GM12878 (cell line): ENCODE results near the gene TMPRSS6. TPM values are rescaled to one million over a fixed set of nuclear protein-coding genes. Genes with fewer than 3 reads are reported as not detected.

Experiments
- CBX5 ChIP-seq: sonication (generic); IDR thresholded peaks from 2 replicates; pipeline ENCODE4 v1.6.1; 2016; ENCODE audit warnings: low read depth, moderate library complexity, mild to moderate bottlenecking, inconsistent platforms
- CHD4 ChIP-seq: fragments of 200-600 bp; sonication (generic); IDR thresholded peaks from 2 replicates; pipeline ENCODE4 v1.6.1; 2016; ENCODE audit warnings: mild to moderate bottlenecking
- CTCF ChIP-seq, 3 experiments: IDR thresholded peaks in 2 of 3; conservative IDR thresholded peaks in 1 of 3; 2 replicates each; pipeline ENCODE4 v1.5.1; 2011; ENCODE audit warnings: low read depth in 3 of 3, low read length in 3 of 3, mild to moderate bottlenecking in 3 of 3, control low read depth in 2 of 3, moderate library complexity in 2 of 3, inconsistent platforms in 1 of 3, mixed read lengths in 1 of 3; ENCODE audit not compliant: control insufficient read depth in 2 of 3, insufficient read depth in 1 of 3; ENCODE audit errors: extremely low read depth in 1 of 3
- EGR1 ChIP-seq, 2 experiments: IDR thresholded peaks; 1 replicate in 1 of 2; 2 replicates in 1 of 2; pipeline ENCODE4 v1.6.1; 2011 to 2012; ENCODE audit warnings: low read depth in 2 of 2, low read length in 2 of 2, borderline replicate concordance in 1 of 2, mild to moderate bottlenecking in 1 of 2, moderate library complexity in 1 of 2
- IRF3 ChIP-seq: fragments of 450-650 bp; IDR thresholded peaks from 2 replicates; pipeline ENCODE4 v1.6.1; 2014; ENCODE audit warnings: mild to moderate bottlenecking
- JUND ChIP-seq: IDR thresholded peaks from 2 replicates; pipeline ENCODE4 v1.6.1; 2012; ENCODE audit warnings: low read depth, mild to moderate bottlenecking, low read length, improper control_type of control experiment, moderate library complexity
- KLF5 ChIP-seq: fragments of 450-650 bp; IDR thresholded peaks from 2 replicates; pipeline ENCODE4 v1.6.1; 2014; ENCODE audit warnings: mild to moderate bottlenecking; ENCODE audit not compliant: partially characterized antibody
- NBN ChIP-seq: fragments of 450-650 bp; IDR thresholded peaks from 2 replicates; pipeline ENCODE4 v1.6.1; 2016
- NFYB ChIP-seq: IDR thresholded peaks from 2 replicates; pipeline ENCODE4 v1.6.1; 2011; ENCODE audit warnings: low read depth, mild to moderate bottlenecking, low read length, improper control_type of control experiment, moderate library complexity; ENCODE audit not compliant: insufficient read depth
- POLR2AphosphoS2 ChIP-seq: IDR thresholded peaks from 2 replicates; pipeline ENCODE4 v1.6.1; 2011; ENCODE audit warnings: low read depth, mild to moderate bottlenecking, low read length, improper control_type of control experiment, moderate library complexity
- POU2F2 ChIP-seq: IDR thresholded peaks from 3 replicates; pipeline ENCODE4 v1.6.1; 2011; ENCODE audit warnings: low read depth, mild to moderate bottlenecking, low read length, borderline replicate concordance
- SIX5 ChIP-seq: IDR thresholded peaks from 2 replicates; pipeline ENCODE4 v1.6.1; 2011; ENCODE audit warnings: mild to moderate bottlenecking, low read depth, low read length, moderate library complexity; ENCODE audit not compliant: severe bottlenecking
- SKIL ChIP-seq: fragments of 450-650 bp; IDR thresholded peaks from 2 replicates; pipeline ENCODE4 v1.6.1; 2017; ENCODE audit warnings: mild to moderate bottlenecking, low read depth, inconsistent platforms; ENCODE audit not compliant: poor library complexity, severe bottlenecking
- SP1 ChIP-seq: IDR thresholded peaks from one replicate; pipeline ENCODE4 v1.6.1; 2011; ENCODE audit warnings: low read depth, low read length
- SPI1 ChIP-seq: IDR thresholded peaks from 2 replicates; pipeline ENCODE4 v1.6.1; 2011; ENCODE audit warnings: low read depth, mild to moderate bottlenecking, low read length, moderate library complexity, borderline replicate concordance; ENCODE audit not compliant: insufficient read depth
- SUZ12 ChIP-seq: fragments of 200-600 bp; sonication (generic); IDR thresholded peaks from one replicate; pipeline ENCODE4 v1.6.1; 2018; ENCODE audit warnings: antibody characterized with exemption, mild to moderate bottlenecking; ENCODE audit not compliant: unreplicated experiment
- YBX1 ChIP-seq: fragments of 450-650 bp; IDR thresholded peaks from 2 replicates; pipeline ENCODE4 v1.6.1; 2016; ENCODE audit warnings: antibody characterized with exemption
- ZBTB4 ChIP-seq: fragments of 450-650 bp; formaldehyde crosslinking; IDR thresholded peaks from 2 replicates; pipeline ENCODE4 v1.4.0; 2022; ENCODE audit warnings: mild to moderate bottlenecking, moderate library complexity
- ZSCAN29 ChIP-seq: fragments of 450-650 bp; IDR thresholded peaks from 2 replicates; pipeline ENCODE4 v1.6.1; 2017; ENCODE audit warnings: mild to moderate bottlenecking, moderate library complexity
- polyA plus RNA-seq, 11 experiments: library from polyadenylated mRNA; depleted of rRNA in 4 of 11; unstranded in 6 of 11; stranded (reverse) in 5 of 11; fragments of >200 nt; fragmentation: Nextera tagmentation in 4 of 11; fragmentation: Illumina TruSeq in 1 of 11; extraction: Ambion mirVana in 4 of 11; extraction: Trizol in 1 of 11; gene quantifications; 1 replicate in 1 of 11; 2 replicates in 10 of 11; pipeline versions ENCODE4 v1.2.1 to v1.2.3, GENCODE V29; 2011 to 2016; ENCODE audit warnings: inconsistent platforms in 2 of 11, missing spikeins in 2 of 11, low read depth in 1 of 11
- total RNA-seq, 4 experiments: library from RNA; depleted of rRNA in 3 of 4; stranded (reverse); fragments of >200 nt in 3 of 4; fragmentation: Illumina TruSeq in 1 of 4; extraction: Trizol in 1 of 4; gene quantifications; 2 replicates each; pipeline versions ENCODE4 v1.2.1 to v1.2.3, GENCODE V29; 2013 to 2021

Gene TMPRSS6
- total and polyA plus RNA-seq, 10 of the 15 experiments (the other 5 are each of a cell fraction or from before 2014, with no cell fraction given), result 0.06 to 0.69 (median 0.19) TPM; not detected in 6

GRCh38 chr22:37019309-37020191 lies 90.0 kb downstream of the TMPRSS6 start, which contains the start of the genes MPST and TST (continued):
- TF ChIP-seq POLR2AphosphoS2 (no peak), YBX1 (no peak), EGR1 (IDR thresholded peaks at IDR 0.05; ENCODE audit: borderline replicate concordance in 1 of 2, low read depth in 2 of 2, low read length in 2 of 2) (no peak), SP1 (no peak), KLF5 (peak; percentile 98), ZSCAN29 (0 out of 2 replicates have a peak, but pooled peaks have one; percentile 56), CTCF (IDR thresholded peaks at IDR 0.05 in 2 of 3, conservative IDR thresholded peaks at IDR 0.05 in 1 of 3; ENCODE audit: control insufficient read depth in 2 of 3, extremely low read depth in 1 of 3, insufficient read depth in 1 of 3, low read depth in 3 of 3, low read length in 3 of 3) (no peak; a peak in 1 of 6 replicates), SPI1 (no peak), NBN (no peak), JUND (peak; percentile 95; the same call in 1 of the 2 replicates), CHD4 (no peak), SIX5 (no peak), POU2F2 (0 out of 3 replicates have a peak, but pooled peaks have one; percentile 20), ZBTB4 (no peak), IRF3 (0 out of 2 replicates have a peak, but pooled peaks have one; percentile 27), SUZ12 (no peak), NFYB (0 out of 2 replicates have a peak, but pooled peaks have one; percentile 8), CBX5 (no peak), SKIL (no peak)
